Fibroblast of lung (primary cell): ENCODE measurements around the gene PPM1E. TPM values are rescaled to one million over a fixed set of nuclear protein-coding genes. Genes with fewer than 3 reads are reported as not detected.

Experiments used
- DNase-seq, 2 donors: peaks; one replicate each; pipeline versions ENCODE4 v3.0.0 to v3.0.0-alpha.2; 2010; ENCODE audit warnings: low read depth in 2 of 2
- H2AFZ ChIP-seq: 2 replicates; pipeline ENCODE4 v1.5.1; 2012; ENCODE audit warnings: low read length, control low read depth, inconsistent platforms
- H3K27ac ChIP-seq: 2 replicates; pipeline ENCODE4 v1.5.1; 2011; ENCODE audit warnings: low read length, control low read depth; ENCODE audit not compliant: insufficient read depth
- H3K27me3 ChIP-seq: 2 replicates; pipeline ENCODE4 v1.5.1; 2011; ENCODE audit warnings: mild to moderate bottlenecking, low read length; ENCODE audit not compliant: control insufficient read depth, insufficient read depth
- H3K36me3 ChIP-seq: 2 replicates; pipeline ENCODE4 v1.5.1; 2011; ENCODE audit warnings: low read length; ENCODE audit not compliant: control insufficient read depth, insufficient read depth
- H3K4me1 ChIP-seq: 2 replicates; pipeline ENCODE4 v1.5.1; 2011; ENCODE audit warnings: low read length; ENCODE audit not compliant: control insufficient read depth, insufficient read depth; ENCODE audit errors: extremely low read depth
- H3K4me2 ChIP-seq: 2 replicates; pipeline ENCODE4 v1.5.1; 2011; ENCODE audit warnings: low read length, control low read depth; ENCODE audit not compliant: insufficient read depth; ENCODE audit errors: extremely low read depth
- H3K4me3 ChIP-seq, 4 experiments: fragments of 200-600 bp in 1 of 4; sonication (generic) in 1 of 4; replicated peaks in 1 of 4; 2 replicates each; pipeline ENCODE4 v1.5.1; 2011 to 2016; ENCODE audit warnings: low read length in 4 of 4, low read depth in 3 of 4, mild to moderate bottlenecking in 3 of 4, control low read depth in 2 of 4, inconsistent platforms in 1 of 4, mixed read lengths in 1 of 4; ENCODE audit not compliant: insufficient read depth in 1 of 4; ENCODE audit errors: control extremely low read depth in 1 of 4
- H3K79me2 ChIP-seq: 2 replicates; pipeline ENCODE4 v1.5.1; 2012; ENCODE audit warnings: mild to moderate bottlenecking, low read length, inconsistent platforms; ENCODE audit not compliant: control insufficient read depth, insufficient read depth
- H3K9ac ChIP-seq: 2 replicates; pipeline ENCODE4 v1.5.1; 2011; ENCODE audit warnings: mild to moderate bottlenecking, low read length, control low read depth; ENCODE audit not compliant: insufficient read depth
- H3K9me3 ChIP-seq: 2 replicates; pipeline ENCODE4 v1.5.1; 2012; ENCODE audit warnings: low read depth, low read length; ENCODE audit not compliant: control insufficient read depth, insufficient read depth
- H4K20me1 ChIP-seq: 2 replicates; pipeline ENCODE4 v1.5.1; 2011; ENCODE audit warnings: low read length; ENCODE audit not compliant: control insufficient read depth, insufficient read depth; ENCODE audit errors: extremely low read depth
- CTCF ChIP-seq, 2 donors: IDR thresholded peaks in 1 of 2; conservative IDR thresholded peaks in 1 of 2; 1 replicate in 1 of 2; 2 replicates in 1 of 2; pipeline ENCODE4 v1.5.1; 2011 to 2012; ENCODE audit warnings: low read length in 2 of 2, control low read depth in 1 of 2, inconsistent platforms in 1 of 2, low read depth in 1 of 2, mild to moderate bottlenecking in 1 of 2
- EZH2 ChIP-seq: IDR thresholded peaks from 2 replicates; pipeline ENCODE4 v1.5.1; 2012; ENCODE audit warnings: low read length, control low read depth, mild to moderate bottlenecking; ENCODE audit errors: missing control alignments
- polyA plus RNA-seq, 2 donors: library from polyadenylated mRNA; depleted of rRNA in 1 of 2; stranded (reverse) in 1 of 2; unstranded in 1 of 2; fragments of >200 nt; gene quantifications; 2 replicates each; pipeline ENCODE4 v1.2.1, GENCODE V29; 2011 to 2012; ENCODE audit warnings: missing spikeins in 1 of 2
- total RNA-seq: library from RNA; depleted of rRNA; stranded (reverse); fragments of >200 nt; gene quantifications from 2 replicates; pipeline ENCODE4 v1.2.1, GENCODE V29; 2014

PPM1E gene
- total and polyA plus RNA-seq, 2 donors (not counting 1 experiment from before 2014, with no cell fraction given) = 0.02 to 0.50 TPM

- Histone ChIP-seq H3K4me1 (no peaks in the 10 kb centered on the region), H4K20me1 (no peaks in the 10 kb centered on the region), H3K9ac (no peak overlapping the region), H3K4me3 (no peak overlapping the region), H3K4me2 (no peak overlapping the region), H3K27ac (no peak overlapping the region), H3K36me3 (no peaks in the 10 kb centered on the region), H3K9me3 (no peaks in the 10 kb centered on the region), H3K27me3 (no peaks in the 10 kb centered on the region), H3K79me2 (no peaks in the 10 kb centered on the region), H2AFZ (no peak overlapping the region)
- TF ChIP-seq EZH2 (no peak), CTCF (conservative IDR thresholded peaks at IDR 0.05 in 1 of 2, IDR thresholded peaks at IDR 0.05 in 1 of 2; ENCODE audit: low read depth in 1 of 2, low read length in 2 of 2) (no peak)
- no peak for DNase-seq
Measured at GRCh38 chr17:58980706-58981481, 225.2 kb downstream of the PPM1E start.

- H3K9me3 ChIP-seq = no peaks in the 10 kb centered on the region
- no peak overlapping the region for H3K9ac ChIP-seq
- no peaks in the 10 kb centered on the region for H3K27me3 ChIP-seq
- no peak overlapping the region for H3K4me2 ChIP-seq
- H3K4me1 ChIP-seq = no peaks in the 10 kb centered on the region
- no peak for DNase-seq
- TF ChIP-seq EZH2 (no peak), CTCF (conservative IDR thresholded peaks at IDR 0.05 in 1 of 2, IDR thresholded peaks at IDR 0.05 in 1 of 2; ENCODE audit: low read depth in 1 of 2, low read length in 2 of 2) (no peak)
- no peak overlapping the region for H3K4me3 ChIP-seq
- no peaks in the 10 kb centered on the region for H4K20me1 ChIP-seq
- no peak overlapping the region for H2AFZ ChIP-seq
- no peaks in the 10 kb centered on the region for H3K79me2 ChIP-seq
- no peaks in the 10 kb centered on the region for H3K36me3 ChIP-seq
- H3K27ac ChIP-seq = no peak overlapping the region
Measured at GRCh38 chr17:58982626-58983025, 227.0 kb downstream of the PPM1E start.

GRCh38 chr17:58985367-58985766 is 229.7 kb downstream of the PPM1E start:
- H4K20me1 ChIP-seq = no peaks in the 10 kb centered on the region
- no peak for DNase-seq
- H3K36me3 ChIP-seq = no peaks in the 10 kb centered on the region
- H3K4me1 ChIP-seq = no peaks in the 10 kb centered on the region
- no peaks in the 10 kb centered on the region for H3K27me3 ChIP-seq
- no peaks in the 10 kb centered on the region for H3K9me3 ChIP-seq
- no peak overlapping the region for H3K9ac ChIP-seq
- no peak overlapping the region for H3K27ac ChIP-seq
- H3K79me2 ChIP-seq = no peaks in the 10 kb centered on the region
- no peak overlapping the region for H3K4me2 ChIP-seq
- TF ChIP-seq EZH2 = no peak
- TF ChIP-seq CTCF (conservative IDR thresholded peaks at IDR 0.05 in 1 of 2, IDR thresholded peaks at IDR 0.05 in 1 of 2; ENCODE audit: low read depth in 1 of 2, low read length in 2 of 2) = no peak
- H2AFZ ChIP-seq = no peak overlapping the region
- H3K4me3 ChIP-seq = no peak overlapping the region
